Neural cell (in vitro differentiated cells): ENCODE results near the gene RBM33. TPM values are rescaled to one million over a fixed set of nuclear protein-coding genes. Genes with fewer than 3 reads are reported as not detected.
A peak's percentile ranks its signal among the peaks of the same experiment; 100 is the strongest.

Source experiments
- H2AFZ ChIP-seq: fragments of 200-600, 300-800 bp; sonication (generic), shearing (Covaris generic); 2 replicates; pipeline ENCODE4 v1.6.0; 2014; ENCODE audit warnings: low read depth, mild to moderate bottlenecking, antibody characterized with exemption, low read length, moderate library complexity
- H3F3A ChIP-seq: fragments of 200-600 bp; shearing (Covaris generic); 2 replicates; pipeline ENCODE4 v1.6.1; 2016; ENCODE audit warnings: mild to moderate bottlenecking, moderate library complexity, mixed read lengths, antibody characterized with exemption, low read length; ENCODE audit not compliant: insufficient read depth, poor library complexity, severe bottlenecking
- H3K27ac ChIP-seq: fragments of 200-600, 300-800 bp; sonication (generic), shearing (Covaris generic); 2 replicates; pipeline ENCODE4 v1.5.1; 2014; ENCODE audit warnings: mild to moderate bottlenecking, low read length, moderate library complexity
- H3K27me3 ChIP-seq: fragments of 300-800, 200-600 bp; sonication (generic), shearing (Covaris generic); 2 replicates; pipeline ENCODE4 v1.6.0; 2014; ENCODE audit warnings: mild to moderate bottlenecking, low read depth, low read length, moderate library complexity; ENCODE audit not compliant: insufficient read depth
- H3K36me3 ChIP-seq: fragments of 300-800, 200-600 bp; sonication (generic), shearing (Covaris generic); 2 replicates; pipeline ENCODE4 v1.5.1; 2014; ENCODE audit warnings: mild to moderate bottlenecking, antibody characterized with exemption, low read length, moderate library complexity; ENCODE audit not compliant: insufficient read depth
- H3K4me2 ChIP-seq: fragments of 300-800, 200-600 bp; sonication (generic), shearing (Covaris generic); 2 replicates; pipeline ENCODE4 v1.6.0; 2014; ENCODE audit warnings: mild to moderate bottlenecking, low read length
- H3K4me3 ChIP-seq: fragments of 300-800, 200-600 bp; sonication (generic), shearing (Covaris generic); 2 replicates; pipeline ENCODE4 v1.5.1; 2014; ENCODE audit warnings: mild to moderate bottlenecking, low read length, moderate library complexity
- H3K79me2 ChIP-seq: fragments of 200-600 bp; shearing (Covaris generic); replicated peaks from 2 replicates; pipeline ENCODE4 v1.6.0; 2014; ENCODE audit warnings: mild to moderate bottlenecking, low read length, moderate library complexity; ENCODE audit not compliant: insufficient read depth
- H3K9ac ChIP-seq: fragments of 300-800, 200-600 bp; sonication (generic), shearing (Covaris generic); 2 replicates; pipeline ENCODE4 v1.6.1; 2016; ENCODE audit warnings: mild to moderate bottlenecking, low read length, mixed read lengths
- H3K9me2 ChIP-seq: fragments of 200-600 bp; shearing (Covaris generic); 2 replicates; pipeline ENCODE4 v1.6.1; 2016; ENCODE audit warnings: mild to moderate bottlenecking, low read length, mixed read lengths; ENCODE audit not compliant: insufficient read depth
- H3K9me3 ChIP-seq: fragments of 200-600, 300-800 bp; sonication (generic), shearing (Covaris generic); 2 replicates; pipeline ENCODE4 v1.6.1; 2016; ENCODE audit warnings: mild to moderate bottlenecking, mixed run types, low read length, moderate library complexity, mixed read lengths
- H4K20me1 ChIP-seq: fragments of 200-600 bp; shearing (Covaris generic); 2 replicates; pipeline ENCODE4 v1.6.1; 2016; ENCODE audit warnings: mild to moderate bottlenecking, mixed run types; ENCODE audit not compliant: insufficient read depth
- CTCF ChIP-seq: fragments of 450-650 bp; IDR thresholded peaks from 2 replicates; pipeline ENCODE4 v1.5.1; 2014; ENCODE audit warnings: antibody characterized with exemption, mild to moderate bottlenecking, moderate library complexity; ENCODE audit not compliant: poor library complexity, severe bottlenecking
- EP300 ChIP-seq: fragments of 450-650 bp; conservative IDR thresholded peaks from 2 replicates; pipeline ENCODE4 v1.6.1; 2014; ENCODE audit warnings: antibody characterized with exemption, mild to moderate bottlenecking, moderate library complexity; ENCODE audit not compliant: poor library complexity, severe bottlenecking
- EZH2 ChIP-seq: fragments of 200-600, 300-800 bp; shearing (Covaris generic), sonication (generic); IDR thresholded peaks from 2 replicates; pipeline ENCODE4 v1.6.1; 2014; ENCODE audit warnings: antibody characterized with exemption, low read length, borderline replicate concordance, mild to moderate bottlenecking; ENCODE audit not compliant: insufficient read depth, poor library complexity, severe bottlenecking
- MXI1 ChIP-seq: fragments of 450-650 bp; conservative IDR thresholded peaks from 2 replicates; pipeline ENCODE4 v1.6.1; 2014; ENCODE audit warnings: antibody characterized with exemption, mild to moderate bottlenecking; ENCODE audit not compliant: poor library complexity, severe bottlenecking
- POLR2AphosphoS5 ChIP-seq: IDR thresholded peaks from 2 replicates; pipeline ENCODE4 v1.6.1; 2012
- RAD21 ChIP-seq: fragments of 450-650 bp; conservative IDR thresholded peaks from 2 replicates; pipeline ENCODE4 v1.6.1; 2014; ENCODE audit warnings: antibody characterized with exemption, mild to moderate bottlenecking, moderate library complexity
- REST ChIP-seq: IDR thresholded peaks from 2 replicates; pipeline ENCODE4 v1.6.1; 2012; ENCODE audit warnings: borderline replicate concordance
- SMC3 ChIP-seq: fragments of 450-650 bp; conservative IDR thresholded peaks from 2 replicates; pipeline ENCODE4 v1.6.1; 2014; ENCODE audit warnings: antibody characterized with exemption, mild to moderate bottlenecking, moderate library complexity; ENCODE audit not compliant: poor library complexity
- TAF1 ChIP-seq: IDR thresholded peaks from 2 replicates; pipeline ENCODE4 v1.6.1; 2012; ENCODE audit warnings: low read depth
- polyA minus RNA-seq: library from RNA; depleted of rRNA, polyadenylated mRNA; stranded (reverse); fragments of >200 nt; gene quantifications from 2 replicates; pipeline ENCODE4 v1.2.3, GENCODE V29; 2014
- polyA plus RNA-seq: library from polyadenylated mRNA; depleted of rRNA; stranded (reverse); fragments of >200 nt; gene quantifications from 2 replicates; pipeline ENCODE4 v1.2.3, GENCODE V29; 2014

The RBM33 gene, protein sequence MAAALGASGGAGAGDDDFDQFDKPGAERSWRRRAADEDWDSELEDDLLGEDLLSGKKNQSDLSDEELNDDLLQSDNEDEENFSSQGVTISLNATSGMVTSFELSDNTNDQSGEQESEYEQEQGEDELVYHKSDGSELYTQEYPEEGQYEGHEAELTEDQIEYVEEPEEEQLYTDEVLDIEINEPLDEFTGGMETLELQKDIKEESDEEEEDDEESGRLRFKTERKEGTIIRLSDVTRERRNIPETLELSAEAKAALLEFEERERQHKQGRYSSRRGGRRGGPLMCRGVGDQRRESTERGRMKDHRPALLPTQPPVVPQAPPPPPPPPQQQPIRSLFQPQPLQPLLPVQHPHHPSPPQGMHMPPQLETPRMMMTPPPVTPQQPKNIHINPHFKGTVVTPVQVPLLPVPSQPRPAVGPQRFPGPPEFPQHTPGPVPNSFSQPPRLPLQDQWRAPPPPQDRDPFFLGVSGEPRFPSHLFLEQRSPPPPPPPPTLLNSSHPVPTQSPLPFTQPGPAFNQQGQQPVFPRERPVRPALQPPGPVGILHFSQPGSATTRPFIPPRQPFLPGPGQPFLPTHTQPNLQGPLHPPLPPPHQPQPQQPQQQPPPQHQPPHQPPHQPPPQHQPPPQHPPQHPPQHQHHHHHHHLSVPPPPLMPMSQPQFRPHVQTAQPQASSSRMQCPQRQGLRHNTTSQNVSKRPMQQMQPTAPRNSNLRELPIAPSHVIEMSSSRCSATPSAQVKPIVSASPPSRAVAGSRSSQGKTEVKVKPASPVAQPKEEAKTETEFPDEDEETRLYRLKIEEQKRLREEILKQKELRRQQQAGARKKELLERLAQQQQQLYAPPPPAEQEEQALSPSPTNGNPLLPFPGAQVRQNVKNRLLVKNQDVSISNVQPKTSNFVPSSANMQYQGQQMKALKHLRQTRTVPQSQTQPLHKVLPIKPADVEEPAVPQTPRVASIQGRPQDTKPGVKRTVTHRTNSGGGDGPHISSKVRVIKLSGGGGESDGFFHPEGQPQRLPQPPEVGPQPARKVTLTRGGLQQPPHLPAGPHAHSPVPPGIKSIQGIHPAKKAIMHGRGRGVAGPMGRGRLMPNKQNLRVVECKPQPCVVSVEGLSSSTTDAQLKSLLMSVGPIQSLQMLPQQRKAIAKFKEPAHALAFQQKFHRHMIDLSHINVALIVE
- polyA plus RNA-seq (53.2 and 53.9 TPM in 2 replicates), polyA minus RNA-seq (62.8 and 88.3 TPM in 2 replicates)

GRCh38 chr7:155644178-155644970 lies at the start of gene RBM33:
RBM33 (plus strand) TSS chr7:155644661; CDS start chr7:155644877, 216 bp downstream.
- Histone ChIP-seq H2AFZ (peak within 1 kb of the TSS; percentile 98), H4K20me1 (no peaks in the 10 kb centered on the region), H3K9ac (peak within 1 kb of the TSS; percentile 98), H3K79me2 (peaks cover 47% of the 10 kb centered on the region), H3K4me3 (peak within 1 kb of the TSS; percentile 93), H3K27me3 (no peaks in the 10 kb centered on the region), H3F3A (no peaks in the 10 kb centered on the region), H3K36me3 (peaks cover 9% of the 10 kb centered on the region), H3K4me2 (peak within 1 kb of the TSS; percentile 82), H3K9me2 (no peaks in the 10 kb centered on the region), H3K27ac (peak within 1 kb of the TSS; percentile 95), H3K9me3 (peaks cover 2% of the 10 kb centered on the region)
- peak; percentile 80 for TF ChIP-seq REST
- peak; percentile 84 for TF ChIP-seq POLR2AphosphoS5
- peak; percentile 79 for TF ChIP-seq MXI1
- TF ChIP-seq RAD21 = peak; percentile 37
- TF ChIP-seq TAF1 = peak; percentile 74
- no peak for TF ChIP-seq EZH2
- TF ChIP-seq SMC3 = no peak
- TF ChIP-seq EP300 = no peak
- TF ChIP-seq CTCF = no peak
